ENCODE data around the gene SPATA19. TPM values are rescaled to one million over a fixed set of nuclear protein-coding genes. Genes with fewer than 3 reads are reported as not detected.

The SPATA19 gene
- total and polyA plus RNA-seq, 2 of the 13 experiments (the other 11 are each of a cell fraction or from before 2014, with no cell fraction given) = not detected

- TF ChIP-seq, protein P1, sequence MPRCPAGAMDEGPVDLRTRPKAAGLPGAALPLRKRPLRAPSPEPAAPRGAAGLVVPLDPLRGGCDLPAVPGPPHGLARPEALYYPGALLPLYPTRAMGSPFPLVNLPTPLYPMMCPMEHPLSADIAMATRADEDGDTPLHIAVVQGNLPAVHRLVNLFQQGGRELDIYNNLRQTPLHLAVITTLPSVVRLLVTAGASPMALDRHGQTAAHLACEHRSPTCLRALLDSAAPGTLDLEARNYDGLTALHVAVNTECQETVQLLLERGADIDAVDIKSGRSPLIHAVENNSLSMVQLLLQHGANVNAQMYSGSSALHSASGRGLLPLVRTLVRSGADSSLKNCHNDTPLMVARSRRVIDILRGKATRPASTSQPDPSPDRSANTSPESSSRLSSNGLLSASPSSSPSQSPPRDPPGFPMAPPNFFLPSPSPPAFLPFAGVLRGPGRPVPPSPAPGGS (CRISPR knock-in tag; IDR thresholded peaks at IDR 0.05) = no peak
- TF ChIP-seq FLYWCH1 (CRISPR knock-in tag; IDR thresholded peaks at IDR 0.05) = no peak
- no peak for TF ChIP-seq TARDBP (CRISPR knock-in tag; IDR thresholded peaks at IDR 0.05)
- TF ChIP-seq, protein P2, sequence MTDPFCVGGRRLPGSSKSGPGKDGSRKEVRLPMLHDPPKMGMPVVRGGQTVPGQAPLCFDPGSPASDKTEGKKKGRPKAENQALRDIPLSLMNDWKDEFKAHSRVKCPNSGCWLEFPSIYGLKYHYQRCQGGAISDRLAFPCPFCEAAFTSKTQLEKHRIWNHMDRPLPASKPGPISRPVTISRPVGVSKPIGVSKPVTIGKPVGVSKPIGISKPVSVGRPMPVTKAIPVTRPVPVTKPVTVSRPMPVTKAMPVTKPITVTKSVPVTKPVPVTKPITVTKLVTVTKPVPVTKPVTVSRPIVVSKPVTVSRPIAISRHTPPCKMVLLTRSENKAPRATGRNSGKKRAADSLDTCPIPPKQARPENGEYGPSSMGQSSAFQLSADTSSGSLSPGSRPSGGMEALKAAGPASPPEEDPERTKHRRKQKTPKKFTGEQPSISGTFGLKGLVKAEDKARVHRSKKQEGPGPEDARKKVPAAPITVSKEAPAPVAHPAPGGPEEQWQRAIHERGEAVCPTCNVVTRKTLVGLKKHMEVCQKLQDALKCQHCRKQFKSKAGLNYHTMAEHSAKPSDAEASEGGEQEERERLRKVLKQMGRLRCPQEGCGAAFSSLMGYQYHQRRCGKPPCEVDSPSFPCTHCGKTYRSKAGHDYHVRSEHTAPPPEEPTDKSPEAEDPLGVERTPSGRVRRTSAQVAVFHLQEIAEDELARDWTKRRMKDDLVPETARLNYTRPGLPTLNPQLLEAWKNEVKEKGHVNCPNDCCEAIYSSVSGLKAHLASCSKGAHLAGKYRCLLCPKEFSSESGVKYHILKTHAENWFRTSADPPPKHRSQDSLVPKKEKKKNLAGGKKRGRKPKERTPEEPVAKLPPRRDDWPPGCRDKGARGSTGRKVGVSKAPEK (CRISPR knock-in tag; IDR thresholded peaks at IDR 0.05; ENCODE audit: borderline replicate concordance) = no peak
- no peak for TF ChIP-seq MAFG (CRISPR knock-in tag; IDR thresholded peaks at IDR 0.05)
- TF ChIP-seq FOXO4 (CRISPR knock-in tag; conservative IDR thresholded peaks at IDR 0.05) = no peak
- TF ChIP-seq ZNF577 (CRISPR knock-in tag; IDR thresholded peaks at IDR 0.05; ENCODE audit: borderline replicate concordance, low read depth) = no peak
- no peak for TF ChIP-seq FIP1L1 (IDR thresholded peaks at IDR 0.05; ENCODE audit: borderline replicate concordance, insufficient read depth, low read depth, low read length)
- no peak for TF ChIP-seq LRRFIP1 (CRISPR knock-in tag; conservative IDR thresholded peaks at IDR 0.05)
Measured at GRCh38 chr11:133810766-133811165, 34.5 kb downstream of the SPATA19 start (continued).

Measured in HepG2 (cell line).